HG02970 (cell line): ENCODE measurements around the gene NBAS.
"Not testable (repeated sequence)": the region's sequence is repeated elsewhere in the genome, so short reads cannot be mapped to it uniquely, and the experiment has no call there.

Source experiments
- ATAC-seq: cut with Tn5 transposase; IDR thresholded peaks from one replicate; pipeline ENCODE4 v1.9.1; 2021; ENCODE audit warnings: mild to moderate bottlenecking, moderate library complexity, moderate number of reproducible peaks; ENCODE audit not compliant: unreplicated experiment, low FRiP score

NBAS gene

DNA sequence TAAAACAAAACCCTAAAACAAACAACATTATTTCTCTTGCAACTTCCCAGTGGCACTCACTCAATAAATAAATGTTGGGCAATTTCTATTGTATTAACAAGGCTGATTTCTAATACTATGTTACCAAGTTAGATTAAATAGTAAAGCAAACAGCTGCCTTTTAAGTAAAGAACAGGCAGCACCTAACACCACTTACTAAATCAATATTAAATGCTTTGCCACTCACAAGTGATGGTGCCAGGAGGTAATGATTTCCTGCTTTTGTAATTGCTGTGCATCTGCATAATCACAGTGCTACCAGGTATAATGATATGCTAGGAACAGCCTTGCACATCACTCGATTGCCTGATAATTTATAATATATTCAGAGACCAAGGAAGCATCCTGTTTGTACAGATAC is 276.5 kb downstream of the NBAS start:
- no peak for ATAC-seq

DNA sequence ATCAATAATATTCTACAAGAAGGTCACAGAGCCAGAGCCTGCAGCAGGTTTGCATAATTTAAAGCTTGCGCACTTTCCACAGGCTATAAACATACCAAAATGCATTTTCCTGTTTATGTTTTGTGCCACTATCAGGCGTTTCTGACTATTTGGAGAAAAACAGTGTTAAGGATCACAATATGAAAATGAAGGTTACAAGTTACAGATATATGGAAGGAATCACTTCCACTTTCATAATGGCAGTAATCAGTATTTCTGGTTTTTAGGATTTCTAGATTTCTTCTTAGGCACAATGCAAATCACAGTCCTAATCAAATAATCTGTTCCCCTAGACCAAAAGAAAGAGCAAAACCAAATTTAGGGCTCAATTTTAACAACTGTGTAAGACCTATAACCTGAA is 279.5 kb downstream of the NBAS start:
- ATAC-seq, result no peak

GRCh38 chr2:15279201-15279876 is 281.8 kb downstream of the NBAS start:
- ATAC-seq, result no peak

- ATAC-seq, result no peak
These were observed 282.8 kb downstream of the NBAS start for GRCh38 chr2:15278296-15278695.

GRCh38 chr2:15275346-15275745 is 285.8 kb downstream of the NBAS start:
- no peak for ATAC-seq

- no peak for ATAC-seq
These were observed 287.7 kb downstream of the NBAS start for GRCh38 chr2:15273452-15273851.

GRCh38 chr2:15272942-15273341 is 288.2 kb downstream of the NBAS start:
- ATAC-seq, result no peak

DNA sequence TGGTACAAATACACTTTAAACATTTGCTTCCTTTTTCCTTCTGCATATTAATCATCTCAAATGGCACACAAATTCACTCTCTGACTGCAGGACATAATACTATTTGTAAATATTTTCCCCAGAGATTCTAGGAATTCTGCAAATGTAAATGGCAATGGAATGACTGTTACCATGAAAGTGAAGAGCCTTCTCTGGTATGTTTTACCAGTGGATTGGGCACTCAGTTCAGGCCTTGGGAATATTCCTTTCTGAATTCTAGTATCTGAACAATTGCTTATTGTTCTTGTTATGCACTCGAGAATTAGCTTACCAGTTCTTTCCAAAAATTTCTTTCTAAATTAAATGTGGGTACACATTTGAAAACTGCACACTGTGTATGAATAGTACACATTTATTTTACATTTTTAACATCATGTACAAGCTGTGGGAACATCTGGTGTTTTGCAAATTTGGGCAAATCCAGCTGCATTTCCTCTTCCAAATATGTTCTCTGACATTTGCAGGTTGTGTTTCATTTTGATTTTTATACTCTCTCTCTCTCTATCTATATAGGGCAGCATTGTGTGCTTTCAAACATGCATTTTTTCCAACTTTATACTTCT is 289.1 kb downstream of the NBAS start:
- no peak for ATAC-seq

- no peak for ATAC-seq
These were observed 289.9 kb downstream of the NBAS start for GRCh38 chr2:15271276-15271675.

GRCh38 chr2:15269043-15269442 is 292.1 kb downstream of the NBAS start:
- no peak for ATAC-seq

DNA sequence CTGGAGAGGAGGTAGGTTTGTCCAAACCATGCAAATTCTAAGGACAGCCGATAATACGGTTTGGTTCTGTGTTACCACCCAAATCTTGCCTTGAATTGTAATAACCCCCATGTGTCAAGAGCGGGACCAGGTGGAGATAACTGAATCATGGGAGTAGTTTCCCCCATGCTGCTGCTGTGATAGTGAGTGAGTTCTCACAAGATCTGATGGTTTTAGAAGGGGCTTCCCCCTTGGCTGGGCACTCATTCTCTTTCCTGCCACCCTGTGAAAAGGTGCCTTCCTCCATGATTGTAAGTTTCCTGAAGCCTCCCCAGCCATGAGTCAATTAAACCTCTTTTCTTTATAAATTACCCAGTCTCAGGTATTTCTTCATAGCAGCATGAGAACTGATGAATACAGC is 295.2 kb downstream of the NBAS start:
- no peak for ATAC-seq

DNA sequence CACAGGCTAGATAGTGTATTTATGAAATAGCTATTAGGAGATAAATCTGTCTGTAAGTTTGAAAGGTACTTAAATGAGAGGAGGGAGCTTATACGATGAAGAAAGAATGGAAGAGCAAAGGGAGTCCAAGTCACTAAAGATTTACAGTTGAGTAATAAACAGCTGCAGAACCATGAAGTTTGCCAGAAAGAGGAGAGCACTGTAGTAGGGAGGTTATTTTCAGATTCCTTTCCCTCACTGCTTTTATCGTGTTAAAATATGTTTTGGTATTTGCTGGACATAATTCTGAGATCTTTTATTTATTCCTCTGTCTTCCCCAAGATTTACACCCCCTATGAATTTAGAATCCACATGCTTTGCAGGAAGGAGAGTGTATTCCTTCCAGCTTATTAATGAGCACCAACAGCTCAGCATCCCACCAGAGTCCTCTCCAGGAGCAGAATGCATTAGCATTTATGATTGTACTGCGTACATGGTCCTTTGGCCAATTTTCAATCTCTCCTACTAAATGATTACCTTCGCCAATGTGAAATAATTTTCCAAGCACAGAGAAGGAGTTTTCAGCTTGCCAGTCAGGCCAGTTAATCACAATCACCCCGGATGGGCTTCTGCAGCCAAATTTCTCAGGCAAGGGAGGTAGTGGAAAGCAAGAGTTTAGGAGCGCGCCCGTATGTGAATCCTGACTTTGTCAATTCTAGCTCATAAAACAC is 297.0 kb downstream of the NBAS start:
- ATAC-seq, result no peak

- no peak for ATAC-seq
These were observed 298.3 kb downstream of the NBAS start for GRCh38 chr2:15262792-15263191.

DNA sequence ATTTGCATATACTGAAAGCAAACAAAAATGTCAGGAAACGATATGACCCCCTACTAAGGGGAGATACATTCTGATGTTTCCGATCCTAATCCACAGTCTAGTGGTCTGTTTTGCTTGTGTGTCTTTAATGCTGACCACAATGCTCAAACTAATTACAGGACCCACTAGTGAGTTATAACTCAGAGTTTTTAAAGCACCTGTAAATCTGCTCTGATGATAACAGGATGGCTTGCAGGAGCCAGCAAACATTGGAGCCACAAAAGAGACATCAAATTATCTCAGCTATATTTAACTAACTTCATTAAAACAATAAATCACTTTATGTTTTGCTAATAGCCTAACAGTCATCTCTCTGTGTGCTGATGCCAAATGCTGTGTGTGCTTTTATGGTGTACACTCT is 300.3 kb downstream of the NBAS start:
- no peak for ATAC-seq

DNA sequence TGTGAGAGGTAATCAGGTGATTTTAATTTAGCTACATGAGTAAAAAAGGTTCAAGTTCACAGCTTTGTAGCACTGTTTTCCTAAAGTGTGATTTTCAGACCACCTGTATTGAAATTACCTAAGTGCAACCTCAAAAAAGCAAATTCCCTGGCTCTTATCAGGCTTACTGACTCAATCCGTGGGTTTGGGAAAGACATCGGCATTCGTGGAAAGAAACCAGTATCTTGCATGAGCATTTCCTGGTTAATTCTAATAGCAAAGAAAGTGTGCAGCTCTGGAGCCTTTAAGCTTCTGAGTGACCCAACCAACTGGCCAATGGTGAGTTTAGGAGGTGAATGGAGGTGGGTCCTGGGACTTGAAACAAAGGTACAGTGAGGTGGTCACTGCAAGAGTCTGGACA is 300.9 kb downstream of the NBAS start:
- ATAC-seq, result no peak

DNA sequence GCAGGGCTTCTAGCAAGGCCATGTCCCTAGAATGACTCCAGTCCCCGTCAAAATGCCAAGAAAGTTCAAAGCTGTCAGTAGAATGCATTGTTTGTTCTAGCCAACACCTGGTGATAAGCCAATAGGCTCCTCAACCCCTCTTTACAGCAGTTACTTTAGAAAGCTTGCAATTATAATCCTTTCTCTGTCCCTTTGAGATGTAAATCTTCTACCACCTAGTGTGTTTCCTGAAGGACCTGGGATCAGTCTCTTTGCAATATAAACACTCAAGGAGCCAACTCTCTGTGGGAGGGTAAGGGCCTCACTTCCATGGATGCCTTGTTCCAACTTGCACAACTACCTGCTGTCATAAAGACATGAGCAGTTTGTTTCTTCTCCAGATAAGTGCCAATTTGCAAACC is 301.8 kb downstream of the NBAS start:
- no peak for ATAC-seq

DNA sequence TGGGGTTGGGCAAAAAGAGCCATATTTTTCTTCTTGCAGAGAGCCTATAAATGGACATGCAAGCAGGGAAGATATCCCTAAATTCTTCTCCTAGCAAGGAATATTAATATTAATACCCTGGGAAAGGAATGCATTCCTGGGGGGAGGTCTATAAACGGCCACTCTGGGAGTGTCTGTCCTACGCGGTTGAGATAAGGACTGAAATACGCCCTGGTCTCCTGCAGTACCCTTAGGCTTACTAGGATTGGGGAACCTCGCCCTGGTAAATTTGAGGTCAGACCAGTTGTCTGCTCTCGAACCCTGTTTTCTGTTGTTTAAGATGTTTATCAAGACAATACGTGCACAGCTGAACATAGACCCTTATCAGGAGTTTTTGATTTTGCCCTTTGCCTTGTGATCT is 302.7 kb downstream of the NBAS start:
- not testable (repeated sequence) for ATAC-seq

DNA sequence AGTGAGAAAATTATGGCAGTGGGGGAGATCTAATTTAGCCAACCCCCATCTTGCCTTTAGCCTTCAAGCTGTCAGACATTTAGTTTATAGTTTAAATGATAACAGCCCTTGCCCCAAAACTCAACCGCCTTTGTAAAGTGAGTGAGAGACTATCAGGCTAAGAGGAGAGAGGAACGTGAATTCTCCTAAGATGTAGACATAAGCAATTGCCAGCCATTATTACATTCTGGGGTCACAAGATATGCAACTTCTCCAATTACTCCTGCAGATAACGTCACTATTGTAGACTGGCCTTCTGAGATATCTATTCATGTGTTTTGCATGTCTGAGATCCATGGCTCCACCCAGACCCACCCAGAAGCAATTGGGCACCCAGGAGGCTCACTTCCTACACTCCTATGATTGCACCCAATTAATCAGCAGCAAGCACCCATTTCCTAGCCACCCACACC is 307.3 kb downstream of the NBAS start:
- ATAC-seq, result no peak

DNA sequence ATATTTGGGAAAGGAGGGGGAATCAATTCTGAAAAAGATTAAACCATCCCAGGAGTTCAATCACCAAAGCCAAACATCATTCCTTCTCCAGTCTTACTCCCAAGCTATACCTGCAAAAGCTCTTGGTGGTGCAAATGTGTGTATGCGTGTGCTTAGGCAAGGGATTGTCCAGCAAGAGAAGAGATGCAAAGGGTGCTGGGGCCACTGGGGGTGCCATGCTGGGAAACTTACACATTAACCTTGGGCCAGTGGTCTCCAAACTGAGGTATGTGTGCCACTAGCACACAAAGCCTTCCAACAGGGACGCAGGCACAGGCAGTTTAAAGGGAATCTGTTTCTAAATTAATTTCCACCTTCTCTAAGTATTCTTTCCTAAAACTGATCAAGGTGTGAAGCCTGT is 307.9 kb downstream of the NBAS start:
- no peak for ATAC-seq

- no peak for ATAC-seq
These were observed 309.4 kb downstream of the NBAS start for GRCh38 chr2:15251753-15252152.

- ATAC-seq, result not testable (repeated sequence)
These were observed 310.2 kb downstream of the NBAS start for GRCh38 chr2:15250946-15251345.

DNA sequence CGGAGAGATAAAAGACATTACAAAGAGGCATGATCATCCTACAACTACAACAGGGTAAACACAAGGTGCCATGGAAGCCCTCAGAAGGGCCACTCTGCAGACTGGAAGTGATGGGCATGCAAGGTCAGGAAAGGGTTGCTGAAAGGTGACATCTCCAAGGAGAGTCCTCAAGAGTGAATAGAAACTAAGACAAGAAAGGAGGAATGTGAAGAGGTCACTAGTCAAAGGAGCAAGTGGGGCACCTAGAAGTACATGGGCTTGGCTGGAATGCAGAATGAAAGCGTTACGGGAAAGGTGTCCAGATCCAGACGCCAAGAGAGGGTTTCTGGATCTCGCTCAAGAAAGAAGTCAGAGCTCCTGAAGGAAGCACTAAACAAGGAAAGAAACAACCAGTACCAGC is 314.3 kb downstream of the NBAS start:
- ATAC-seq, result no peak
